ENCODE measurements around the gene CXCR6.

CXCR6 gene

GRCh38 chr3:45949432-45949831 is 6.2 kb downstream of the CXCR6 start:
- no peak for DNase-seq

- no peak for DNase-seq
Measured at GRCh38 chr3:45950131-45950530, 6.9 kb downstream of the CXCR6 start.

- no peak for DNase-seq
Measured at GRCh38 chr3:45950686-45951600, 7.7 kb downstream of the CXCR6 start.

GRCh38 chr3:45951946-45952345 is 8.7 kb downstream of the CXCR6 start:
- DNase-seq: no peak

GRCh38 chr3:45952456-45952855 is 9.2 kb downstream of the CXCR6 start:
- no peak for DNase-seq

- DNase-seq: no peak
Measured at GRCh38 chr3:45953536-45953935, 10.3 kb downstream of the CXCR6 start.

- DNase-seq: no peak
Measured at GRCh38 chr3:45954306-45954705, 11.0 kb downstream of the CXCR6 start.

- DNase-seq: no peak
Measured at GRCh38 chr3:45955017-45955647, 11.9 kb downstream of the CXCR6 start.

GRCh38 chr3:45955706-45956105 is 12.4 kb downstream of the CXCR6 start:
- DNase-seq: no peak

- DNase-seq: no peak
Measured at GRCh38 chr3:45957586-45957985, 14.3 kb downstream of the CXCR6 start.

- no peak for DNase-seq
Measured at GRCh38 chr3:45958321-45958791, 15.1 kb downstream of the CXCR6 start.

GRCh38 chr3:45959201-45959600 is 15.9 kb downstream of the CXCR6 start:
- no peak for DNase-seq

- no peak for DNase-seq
Measured at GRCh38 chr3:45960289-45960688, 17.0 kb downstream of the CXCR6 start.

GRCh38 chr3:45962033-45962432 is 18.8 kb downstream of the CXCR6 start:
- no peak for DNase-seq

- DNase-seq: no peak
Measured at GRCh38 chr3:45964139-45964538, 20.9 kb downstream of the CXCR6 start.

- DNase-seq: no peak
Measured at GRCh38 chr3:45965253-45965652, 22.0 kb downstream of the CXCR6 start.

- no peak for DNase-seq
Measured at GRCh38 chr3:45965653-45966052, 22.4 kb downstream of the CXCR6 start.

- DNase-seq: no peak
Measured at GRCh38 chr3:45966371-45966791, 23.1 kb downstream of the CXCR6 start.

GRCh38 chr3:45966950-45967640 is 23.8 kb downstream of the CXCR6 start:
- DNase-seq: no peak

GRCh38 chr3:45967724-45968123 is 24.5 kb downstream of the CXCR6 start:
- no peak for DNase-seq

- no peak for DNase-seq
Measured at GRCh38 chr3:45968149-45968548, 24.9 kb downstream of the CXCR6 start.

- DNase-seq: no peak
Measured at GRCh38 chr3:45968706-45969105, 25.4 kb downstream of the CXCR6 start.

GRCh38 chr3:45969116-45969515 is 25.9 kb downstream of the CXCR6 start:
- no peak for DNase-seq

GRCh38 chr3:45969953-45970352 is 26.7 kb downstream of the CXCR6 start:
- DNase-seq: no peak
